Ascending aorta (tissue), 2 donors: ENCODE results near the gene ANAPC10. TPM values are rescaled to one million over a fixed set of nuclear protein-coding genes. Genes with fewer than 3 reads are reported as not detected.

Experiments used
- DNase-seq, 2 donors: peaks; one replicate each; pipeline ENCODE4 v3.0.0-alpha.2; 2019; ENCODE audit warnings: low spot score in 2 of 2
- H3K27ac ChIP-seq, 2 donors: fragments of 200-600 bp; sonication (generic); one replicate each; pipeline ENCODE4 v1.5.1; 2016 to 2017; ENCODE audit warnings: mild to moderate bottlenecking in 1 of 2
- H3K27me3 ChIP-seq: fragments of 200-600 bp; sonication (generic); one replicate; pipeline ENCODE4 v1.5.1; 2017
- H3K36me3 ChIP-seq, 2 donors: fragments of 200-600 bp; sonication (generic); one replicate each; pipeline ENCODE4 v1.5.1; 2016
- H3K4me1 ChIP-seq, 2 donors: fragments of 200-600 bp; sonication (generic); one replicate each; pipeline ENCODE4 v1.5.1; 2016 to 2017; ENCODE audit warnings: mild to moderate bottlenecking in 1 of 2
- H3K4me3 ChIP-seq, 2 donors: fragments of 200-600 bp; sonication (generic); one replicate each; pipeline ENCODE4 v1.5.1; 2016 to 2017; ENCODE audit warnings: mild to moderate bottlenecking in 1 of 2
- H3K9me3 ChIP-seq, 2 donors: fragments of 200-600 bp; sonication (generic); one replicate each; pipeline ENCODE4 v1.5.1; 2016
- intact Hi-C: fragments of 100-400 bp; cut with DNase I; formaldehyde crosslinking; loops from one replicate; pipeline ENCODE4 v1.15.1; 2023
- total RNA-seq: library from RNA; depleted of rRNA; stranded (reverse); fragments of >200 nt; gene quantifications from one replicate; pipeline ENCODE4 v1.1.0, GENCODE V29; 2016
- TF ChIP-seq, protein P1 (sequence below), 3 experiments: fragments of 200-600 bp in 2 of 3; fragments of 450-650 bp in 1 of 3; sonication (generic) in 2 of 3; IDR thresholded peaks; one replicate each; pipeline ENCODE4 v1.5.1; 2016 to 2019; ENCODE audit warnings: antibody characterized with exemption in 3 of 3, mild to moderate bottlenecking in 1 of 3, moderate library complexity in 1 of 3

The ANAPC10 gene
- total RNA-seq, 1 donor from 2014 or later, result 2.6 TPM

DNA sequence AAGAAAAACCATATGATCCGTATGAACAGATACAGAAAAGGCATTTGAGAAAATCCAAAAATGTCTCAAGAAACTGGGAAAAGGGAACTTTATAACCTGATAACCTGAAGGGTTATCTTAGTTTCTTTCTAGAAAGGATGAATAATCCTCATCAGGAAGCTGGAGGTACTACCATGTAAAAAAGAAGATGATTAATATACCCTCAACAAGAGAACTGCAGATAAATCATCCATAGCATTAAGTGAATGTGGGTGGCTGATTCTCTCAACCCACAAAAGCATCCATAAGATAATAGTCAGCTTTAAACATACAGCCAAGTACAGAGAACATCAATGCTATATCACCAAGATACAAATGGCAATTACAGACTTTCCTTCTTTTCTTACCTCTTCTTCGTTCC is 26.4 kb downstream of the ANAPC10 start:
- Histone ChIP-seq H3K27me3 (no peaks in the 10 kb centered on the region), H3K9me3 (no peaks in the 10 kb centered on the region), H3K4me3 (no peak overlapping the region), H3K27ac (no peak overlapping the region), H3K4me1 (no peaks in the 10 kb centered on the region), H3K36me3 (no peaks in the 10 kb centered on the region)
- DNase-seq, result no peak
- TF ChIP-seq, protein P1, sequence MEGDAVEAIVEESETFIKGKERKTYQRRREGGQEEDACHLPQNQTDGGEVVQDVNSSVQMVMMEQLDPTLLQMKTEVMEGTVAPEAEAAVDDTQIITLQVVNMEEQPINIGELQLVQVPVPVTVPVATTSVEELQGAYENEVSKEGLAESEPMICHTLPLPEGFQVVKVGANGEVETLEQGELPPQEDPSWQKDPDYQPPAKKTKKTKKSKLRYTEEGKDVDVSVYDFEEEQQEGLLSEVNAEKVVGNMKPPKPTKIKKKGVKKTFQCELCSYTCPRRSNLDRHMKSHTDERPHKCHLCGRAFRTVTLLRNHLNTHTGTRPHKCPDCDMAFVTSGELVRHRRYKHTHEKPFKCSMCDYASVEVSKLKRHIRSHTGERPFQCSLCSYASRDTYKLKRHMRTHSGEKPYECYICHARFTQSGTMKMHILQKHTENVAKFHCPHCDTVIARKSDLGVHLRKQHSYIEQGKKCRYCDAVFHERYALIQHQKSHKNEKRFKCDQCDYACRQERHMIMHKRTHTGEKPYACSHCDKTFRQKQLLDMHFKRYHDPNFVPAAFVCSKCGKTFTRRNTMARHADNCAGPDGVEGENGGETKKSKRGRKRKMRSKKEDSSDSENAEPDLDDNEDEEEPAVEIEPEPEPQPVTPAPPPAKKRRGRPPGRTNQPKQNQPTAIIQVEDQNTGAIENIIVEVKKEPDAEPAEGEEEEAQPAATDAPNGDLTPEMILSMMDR (IDR thresholded peaks at IDR 0.05), result no peak
- intact Hi-C loops, result no loop called here

DNA sequence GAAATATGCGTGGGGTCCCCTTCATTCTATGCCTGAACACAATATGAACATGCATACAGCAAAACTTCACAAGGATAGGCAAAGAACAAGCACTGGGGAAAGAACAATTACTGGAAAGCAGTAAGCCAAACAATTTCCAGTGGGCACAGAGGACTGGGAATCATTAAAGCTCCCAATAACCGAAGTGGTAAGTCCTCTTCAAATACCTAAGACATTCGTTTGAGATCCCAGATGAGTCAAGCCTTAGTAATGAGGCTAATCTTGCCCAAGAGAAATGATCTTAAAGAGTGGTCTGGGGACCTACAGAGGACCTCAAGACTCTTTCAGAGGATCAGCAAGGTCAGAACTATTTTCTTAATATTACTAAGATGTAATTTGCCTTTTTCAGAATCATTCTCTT is 28.6 kb downstream of the ANAPC10 start:
- intact Hi-C loops, result no loop called here
- Histone ChIP-seq H3K27ac (no peak overlapping the region), H3K4me3 (no peak overlapping the region), H3K36me3 (no peaks in the 10 kb centered on the region), H3K27me3 (no peaks in the 10 kb centered on the region), H3K4me1 (no peaks in the 10 kb centered on the region), H3K9me3 (no peaks in the 10 kb centered on the region)
- no peak for DNase-seq
- TF ChIP-seq, protein P1 (IDR thresholded peaks at IDR 0.05), result no peak

DNA sequence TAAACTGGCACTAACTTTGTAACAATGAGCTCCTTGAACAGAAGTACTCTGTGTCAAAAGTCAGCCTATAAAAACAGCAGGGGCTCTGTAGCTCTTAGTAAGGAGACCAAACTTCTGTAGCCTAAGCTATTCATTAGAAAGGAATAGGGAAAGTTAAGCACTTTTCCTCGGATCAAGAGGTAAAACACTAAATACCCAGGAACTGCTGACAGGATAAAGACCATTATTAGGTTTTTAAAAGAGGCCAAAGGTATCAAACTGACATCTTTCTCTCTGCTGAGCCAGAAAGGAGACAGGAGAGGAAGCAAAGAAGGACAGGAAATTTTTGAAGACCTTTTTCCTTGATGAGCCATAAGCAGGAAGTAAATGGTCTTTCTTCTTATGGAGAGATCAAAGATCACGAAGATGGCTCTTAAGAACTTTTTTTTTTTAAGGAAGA is 31.9 kb downstream of the ANAPC10 start:
- H3K36me3 ChIP-seq, result no peaks in the 10 kb centered on the region
- no peak overlapping the region for H3K27ac ChIP-seq
- no peaks in the 10 kb centered on the region for H3K4me1 ChIP-seq
- H3K27me3 ChIP-seq, result no peaks in the 10 kb centered on the region
- TF ChIP-seq, protein P1 (IDR thresholded peaks at IDR 0.05), result no peak
- no peak for DNase-seq
- no peak overlapping the region for H3K4me3 ChIP-seq
- H3K9me3 ChIP-seq, result no peaks in the 10 kb centered on the region
- intact Hi-C loops, result no loop called here

DNA sequence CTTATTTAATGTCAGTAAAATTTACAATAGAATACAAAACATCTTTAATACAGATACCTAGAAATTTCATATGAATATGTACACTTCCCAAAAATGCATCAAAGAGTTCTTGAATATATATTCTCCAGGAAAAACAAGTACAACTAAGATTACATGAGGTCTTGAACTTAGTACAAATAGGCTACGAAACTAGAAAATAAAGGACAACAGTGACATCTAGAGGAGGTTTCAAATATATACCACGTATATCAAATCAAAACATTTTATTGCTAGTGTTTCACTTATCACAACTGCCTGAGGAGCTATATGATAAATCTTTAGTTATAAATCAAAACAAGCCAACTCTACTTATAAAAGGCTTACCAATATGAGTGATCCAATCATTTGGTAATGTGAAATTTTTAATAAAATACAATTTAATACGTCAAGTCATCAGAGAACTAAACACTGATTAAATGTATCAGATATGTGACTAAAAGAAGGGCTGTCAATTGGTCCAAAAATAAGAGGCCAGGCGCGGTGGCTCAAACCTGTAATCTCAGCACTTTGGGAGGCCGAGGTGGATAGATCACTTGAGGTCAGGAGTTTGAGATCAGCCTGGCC is 36.6 kb downstream of the ANAPC10 start:
- intact Hi-C loops, result loop anchor here (2.0 kb wide), 1 partner anchor 887 kb away; no protein-coding TSS in a partner anchor
- H3K27ac ChIP-seq, result no peak overlapping the region
- no peaks in the 10 kb centered on the region for H3K4me1 ChIP-seq
- no peak for DNase-seq
- H3K36me3 ChIP-seq, result no peaks in the 10 kb centered on the region
- H3K4me3 ChIP-seq, result no peak overlapping the region
- no peaks in the 10 kb centered on the region for H3K9me3 ChIP-seq
- TF ChIP-seq, protein P1 (IDR thresholded peaks at IDR 0.05), result peak; percentile 12 to 59 (median 46)
- no peaks in the 10 kb centered on the region for H3K27me3 ChIP-seq

DNA sequence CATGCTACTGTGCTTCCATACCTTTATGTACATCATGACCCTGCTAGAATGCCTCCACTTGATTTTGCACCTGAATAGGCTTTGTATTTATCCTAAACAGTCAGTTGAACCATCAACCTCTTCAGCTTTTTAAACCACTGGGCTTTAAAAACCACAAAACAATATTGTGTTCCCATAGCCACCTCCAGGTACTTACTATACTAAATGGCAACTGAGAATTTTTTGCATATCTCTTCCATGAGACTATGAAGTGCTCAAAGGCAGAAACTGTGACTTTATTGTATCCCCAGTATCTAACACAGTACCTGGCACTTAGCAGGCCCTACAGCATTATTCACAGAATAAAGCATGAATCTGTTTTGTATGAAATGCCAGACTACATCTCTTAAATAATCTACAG is 39.7 kb downstream of the ANAPC10 start:
- Histone ChIP-seq H3K4me3 (no peak overlapping the region), H3K27me3 (no peaks in the 10 kb centered on the region), H3K4me1 (no peaks in the 10 kb centered on the region), H3K27ac (no peak overlapping the region), H3K36me3 (no peaks in the 10 kb centered on the region), H3K9me3 (no peaks in the 10 kb centered on the region)
- TF ChIP-seq, protein P1 (IDR thresholded peaks at IDR 0.05), result no peak
- intact Hi-C loops, result no loop called here
- no peak for DNase-seq
